Bone marrow (tissue), 2 donors: Measurements from ENCODE around the gene SECTM1.

ENCODE experiments used
- DNase-seq, 2 donors: peaks; one replicate each; lab custom pipeline; 2025; lab: John Stamatoyannopoulos, UW

Gene SECTM1

DNA sequence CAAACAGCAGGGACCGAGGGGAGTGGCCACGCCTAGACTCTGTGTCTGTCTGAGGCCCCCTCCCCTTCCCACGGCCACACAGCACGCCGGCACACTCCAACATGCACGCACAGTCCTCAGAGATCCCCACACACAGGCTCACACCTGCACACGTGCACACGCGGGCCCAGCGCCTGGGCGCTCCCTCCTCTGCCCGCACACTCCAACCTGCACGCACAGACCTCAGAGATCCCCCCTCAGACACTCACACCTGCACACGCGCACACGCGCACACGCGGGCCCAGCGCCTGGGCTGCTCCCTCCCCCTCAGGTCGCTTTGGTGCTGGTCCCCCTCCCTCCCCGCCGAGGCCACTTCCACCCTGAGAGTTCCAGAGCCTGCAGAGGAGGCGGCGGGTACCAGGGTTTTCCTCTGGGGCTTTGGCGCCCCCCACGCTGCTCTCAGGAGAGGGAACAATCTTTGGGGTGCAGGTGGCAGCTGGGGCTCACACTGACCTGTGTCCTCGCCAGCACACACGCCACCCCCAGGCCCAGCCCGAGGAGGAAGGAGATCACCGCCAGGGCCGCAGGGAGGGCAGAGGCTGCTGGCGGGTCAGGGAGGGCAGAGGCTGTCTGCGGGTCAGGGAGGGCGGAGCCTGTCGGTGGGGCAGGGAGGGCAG is 17.7 kb downstream of the SECTM1 start:
- no peak for DNase-seq

DNA sequence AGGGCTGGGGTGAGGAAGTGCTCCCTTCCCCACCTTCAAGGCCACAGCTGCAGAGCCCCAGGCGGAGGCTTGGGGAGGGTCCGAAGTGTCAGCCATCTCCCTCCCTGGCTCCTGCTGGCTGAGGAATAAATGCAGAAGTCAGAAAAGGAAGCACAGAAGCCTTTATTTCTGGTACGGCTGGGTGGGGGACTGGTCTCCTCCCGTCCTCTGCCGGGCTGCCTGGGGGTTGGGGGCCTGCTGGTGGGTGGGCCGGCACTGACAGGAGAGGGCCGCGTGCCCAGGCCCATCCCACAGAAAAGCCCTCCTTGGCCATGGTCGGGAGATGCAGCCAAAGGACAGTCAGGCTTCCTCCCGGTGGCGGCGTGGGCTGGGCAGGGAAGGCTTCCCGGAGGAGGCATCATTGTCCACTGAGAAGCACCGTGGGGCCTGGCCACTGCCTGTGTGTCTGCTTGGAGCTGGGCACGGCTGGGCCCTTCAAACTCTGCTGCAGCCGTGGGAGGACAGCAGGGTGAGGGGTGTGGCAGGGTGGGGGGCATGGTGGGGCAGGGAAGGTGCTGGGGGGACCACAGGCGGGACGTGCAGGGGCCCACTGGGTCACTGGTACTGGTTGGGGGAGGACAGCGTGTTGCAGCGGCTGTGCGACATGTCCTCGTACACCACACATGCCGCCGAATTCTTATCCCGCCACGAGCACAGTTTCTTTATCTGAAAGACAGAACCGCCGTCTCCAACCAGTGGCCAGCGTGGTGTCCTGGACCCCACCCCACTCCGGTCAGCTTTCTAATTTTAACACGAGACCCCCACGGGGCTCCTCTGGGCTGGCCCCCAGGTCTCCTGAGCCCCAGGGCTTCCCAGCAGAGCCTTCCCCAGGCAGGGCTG is 18.6 kb downstream of the SECTM1 start:
- no peak for DNase-seq

- DNase-seq: no peak
These were observed 19.4 kb downstream of the SECTM1 start for GRCh38 chr17:82314012-82314726.

DNA sequence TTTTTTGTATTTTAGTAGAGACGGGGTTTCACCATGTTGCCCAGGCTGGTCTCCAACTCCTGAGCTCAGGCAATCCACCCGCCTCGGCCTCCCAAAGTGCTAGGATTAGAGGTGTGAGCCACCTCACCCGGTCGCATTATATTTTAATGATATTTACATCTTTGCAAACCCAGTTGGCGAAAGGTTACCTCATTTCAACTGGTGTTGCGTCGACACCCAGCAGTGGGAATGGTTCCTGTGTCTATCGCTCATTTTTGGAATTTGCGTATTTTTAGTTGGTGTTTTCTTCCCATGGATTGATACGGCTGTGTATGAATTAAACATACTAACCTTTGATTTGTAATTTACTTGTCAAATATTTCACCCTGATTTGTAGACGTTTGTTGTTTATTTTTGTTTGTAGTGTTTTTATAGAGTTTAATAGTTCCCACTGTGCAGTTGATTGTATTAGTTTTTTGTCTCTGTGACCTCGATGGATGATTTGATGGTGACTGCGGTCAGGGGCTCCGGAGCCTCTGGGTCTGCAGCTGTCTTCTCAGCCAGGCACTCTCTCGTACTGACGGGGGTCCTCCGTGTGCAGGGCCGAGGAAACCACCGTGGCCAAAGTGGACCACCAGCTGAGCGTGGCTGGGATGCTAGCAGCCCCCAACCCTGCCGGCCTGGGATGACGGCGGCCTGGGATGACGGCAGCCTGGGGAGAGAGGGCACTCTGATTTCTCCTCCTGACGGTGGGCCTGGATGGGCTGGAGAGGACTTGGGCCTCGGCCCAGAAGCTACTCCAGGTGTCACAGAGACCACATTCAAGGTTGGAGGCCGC is 20.2 kb downstream of the SECTM1 start:
- DNase-seq: no peak

- no peak for DNase-seq
These were observed 21.6 kb downstream of the SECTM1 start for GRCh38 chr17:82311971-82312370.

DNA sequence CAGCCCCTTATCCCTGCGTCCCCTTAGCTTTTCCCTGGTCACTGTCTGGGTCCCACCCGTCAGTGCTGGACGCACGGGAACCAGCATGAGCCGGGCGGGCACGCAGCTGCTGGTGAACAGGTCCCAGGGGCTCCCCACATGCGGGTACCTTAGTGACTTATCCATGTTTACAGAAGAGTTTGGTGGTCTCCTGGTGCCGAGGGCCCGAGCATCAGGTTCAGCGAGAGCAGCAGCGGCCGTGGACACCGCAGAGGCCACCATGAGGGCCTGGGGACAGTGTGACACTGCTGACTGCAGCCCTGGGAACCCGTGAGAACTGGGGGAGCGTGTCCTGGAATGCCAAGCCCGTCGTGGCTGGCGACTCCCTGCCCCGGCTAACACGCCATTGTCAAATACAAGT is 22.7 kb downstream of the SECTM1 start:
- DNase-seq: no peak

DNA sequence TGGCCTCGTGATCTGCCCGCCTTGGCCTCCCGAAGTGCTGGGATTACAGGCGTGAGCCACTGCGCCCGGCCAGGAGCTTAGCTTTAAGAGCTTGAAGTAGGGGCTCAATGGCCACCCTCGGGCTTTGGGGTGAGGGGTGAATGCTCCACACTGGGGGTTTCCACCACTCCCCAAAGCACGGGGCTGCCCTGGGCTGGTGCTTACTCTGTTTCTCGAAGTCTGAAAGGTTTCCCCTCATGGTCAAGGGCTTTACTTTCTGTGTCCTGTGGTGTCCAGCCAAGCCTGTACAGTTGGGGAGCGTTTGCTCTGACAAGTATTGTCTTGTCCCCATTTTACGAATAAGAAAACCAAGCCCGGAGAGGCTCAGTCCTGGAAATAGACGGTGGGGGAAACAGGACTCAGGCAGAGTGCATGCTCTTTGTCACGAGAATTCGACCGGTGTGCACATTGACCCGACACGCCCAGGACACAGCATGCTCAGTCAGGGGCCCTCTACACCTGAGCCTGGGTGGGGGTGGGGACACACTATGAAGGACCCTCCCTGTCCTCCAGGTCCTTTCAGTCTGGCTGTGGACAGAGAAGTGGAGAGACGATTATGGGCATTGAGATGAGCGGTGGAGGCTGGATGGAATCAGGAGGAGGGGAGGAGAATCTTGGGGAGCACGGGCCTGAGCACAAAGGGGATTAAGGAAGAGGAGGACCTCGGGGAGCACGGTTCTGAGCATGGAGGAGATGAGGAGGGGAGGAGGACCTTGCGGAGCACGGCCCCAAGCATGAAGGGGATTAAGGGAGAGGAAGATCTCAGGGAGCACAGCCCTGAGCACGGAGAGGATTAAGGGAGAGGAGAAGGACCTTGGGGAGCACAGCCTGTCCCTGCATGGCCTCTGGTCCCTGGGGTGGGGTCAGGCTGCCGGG is 23.7 kb downstream of the SECTM1 start:
- DNase-seq: no peak

- DNase-seq: peak in 1 of 2 donors; percentile 23
These were observed 27.8 kb downstream of the SECTM1 start for GRCh38 chr17:82305727-82306300.

GRCh38 chr17:82304826-82305726 is 28.5 kb downstream of the SECTM1 start:
- no peak for DNase-seq

DNA sequence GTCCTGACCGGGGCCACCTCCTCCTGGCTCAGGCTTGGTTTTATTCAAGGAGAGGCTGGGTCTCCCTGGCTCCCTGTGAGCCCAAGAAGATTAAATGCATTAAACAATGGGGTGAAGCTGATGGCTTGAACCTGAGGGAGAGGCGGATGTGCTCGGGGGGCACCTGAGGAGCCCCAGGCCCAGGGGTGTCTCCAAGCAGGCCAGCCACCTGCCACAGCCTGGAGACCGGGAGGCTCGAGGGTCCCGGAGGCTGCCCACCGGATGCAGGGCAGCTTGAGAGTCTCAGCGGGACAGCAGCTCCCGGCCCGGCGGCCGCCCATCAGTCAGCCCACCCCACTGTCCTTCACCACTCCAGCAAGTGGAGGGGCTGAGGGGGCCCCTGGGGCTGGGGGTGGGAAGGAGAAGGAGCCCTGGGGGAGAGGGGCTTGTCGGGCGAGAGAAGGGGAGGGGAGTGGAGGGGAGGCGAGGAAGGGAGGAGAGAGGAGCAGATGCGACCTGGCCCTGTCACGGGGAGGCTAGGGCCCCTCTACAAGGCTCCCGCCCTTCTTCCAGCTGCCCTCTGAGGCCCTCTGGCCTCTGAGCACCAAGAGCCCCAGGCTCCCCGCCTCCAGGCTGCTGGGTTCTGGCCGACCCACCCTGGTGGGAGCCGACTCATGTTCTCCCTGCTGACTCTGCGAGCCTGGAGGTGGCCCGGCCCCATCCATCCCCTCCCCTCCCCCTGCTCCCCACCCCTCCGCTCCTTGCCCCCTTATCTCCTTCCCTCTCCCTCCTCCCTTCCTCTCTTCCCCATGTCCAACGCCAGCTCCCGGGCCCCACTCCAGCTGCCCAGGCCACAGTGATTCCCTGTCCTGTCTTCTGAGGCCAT is 29.4 kb downstream of the SECTM1 start:
- no peak for DNase-seq

DNA sequence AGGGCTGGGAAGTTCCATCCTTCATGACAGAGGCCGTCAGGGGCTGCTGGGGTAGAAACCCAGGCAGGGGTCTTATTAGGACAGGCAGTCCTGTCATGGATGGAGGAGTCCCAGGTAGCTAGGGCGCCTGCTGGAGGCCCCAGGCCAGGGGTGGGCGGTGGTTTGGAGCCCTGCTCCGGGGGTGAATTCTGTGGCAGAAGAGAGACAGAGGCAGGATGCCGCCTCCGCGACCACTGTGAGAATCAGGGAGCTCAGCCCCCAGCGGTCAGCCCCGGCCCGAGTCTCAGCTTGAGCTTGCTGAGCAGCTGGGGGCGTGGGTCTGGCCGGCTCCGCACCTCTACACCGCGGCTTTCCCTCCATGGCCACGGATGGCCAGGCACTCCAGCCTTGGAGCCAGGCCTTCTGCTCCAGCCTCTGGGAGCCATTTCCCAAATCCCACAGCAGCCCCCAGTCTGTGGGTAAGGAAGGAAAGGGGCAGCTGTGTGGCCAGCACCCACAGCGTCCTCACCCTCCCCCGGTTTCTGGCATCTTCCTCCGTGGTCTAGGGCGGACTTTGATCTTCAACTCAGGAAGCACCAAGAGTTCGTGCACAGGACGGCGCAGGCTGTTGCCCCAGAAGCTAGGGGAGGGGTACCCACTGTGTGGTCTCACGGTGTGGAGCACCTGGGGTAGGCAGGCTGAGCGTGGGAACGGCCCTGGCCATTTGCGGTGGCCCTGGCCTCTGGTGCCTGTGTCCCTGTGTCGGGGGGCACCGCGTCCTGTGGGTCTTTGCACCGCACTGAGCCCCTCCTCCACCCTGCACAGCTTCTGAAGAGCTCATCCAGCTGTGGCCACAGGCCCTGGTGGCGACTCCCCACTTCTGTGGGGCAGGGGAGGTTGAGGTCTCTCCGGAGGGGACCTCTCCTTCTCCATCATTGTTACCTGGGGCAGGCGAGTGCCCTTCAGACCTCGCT is 30.3 kb downstream of the SECTM1 start:
- DNase-seq: no peak

DNA sequence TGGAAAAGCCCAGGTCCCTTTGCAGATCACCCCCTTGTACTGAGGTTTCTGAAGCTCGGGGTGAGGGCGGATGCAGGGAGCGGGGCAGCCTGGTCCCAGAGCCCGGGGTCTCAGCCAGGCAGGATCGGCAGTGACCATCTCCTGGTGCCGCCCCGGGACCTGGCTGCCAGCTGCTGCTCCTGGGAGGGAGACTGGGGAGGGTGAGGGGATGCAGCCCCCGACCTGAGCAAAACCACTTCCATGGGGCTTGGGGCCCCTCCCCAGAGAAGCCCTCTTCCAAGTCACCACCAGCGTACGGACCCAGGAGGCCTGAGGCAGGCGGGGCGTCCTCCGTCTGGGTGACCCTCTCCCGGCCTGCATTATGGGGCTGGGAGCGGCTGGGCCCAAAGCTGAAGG is 31.0 kb downstream of the SECTM1 start:
- no peak for DNase-seq

DNA sequence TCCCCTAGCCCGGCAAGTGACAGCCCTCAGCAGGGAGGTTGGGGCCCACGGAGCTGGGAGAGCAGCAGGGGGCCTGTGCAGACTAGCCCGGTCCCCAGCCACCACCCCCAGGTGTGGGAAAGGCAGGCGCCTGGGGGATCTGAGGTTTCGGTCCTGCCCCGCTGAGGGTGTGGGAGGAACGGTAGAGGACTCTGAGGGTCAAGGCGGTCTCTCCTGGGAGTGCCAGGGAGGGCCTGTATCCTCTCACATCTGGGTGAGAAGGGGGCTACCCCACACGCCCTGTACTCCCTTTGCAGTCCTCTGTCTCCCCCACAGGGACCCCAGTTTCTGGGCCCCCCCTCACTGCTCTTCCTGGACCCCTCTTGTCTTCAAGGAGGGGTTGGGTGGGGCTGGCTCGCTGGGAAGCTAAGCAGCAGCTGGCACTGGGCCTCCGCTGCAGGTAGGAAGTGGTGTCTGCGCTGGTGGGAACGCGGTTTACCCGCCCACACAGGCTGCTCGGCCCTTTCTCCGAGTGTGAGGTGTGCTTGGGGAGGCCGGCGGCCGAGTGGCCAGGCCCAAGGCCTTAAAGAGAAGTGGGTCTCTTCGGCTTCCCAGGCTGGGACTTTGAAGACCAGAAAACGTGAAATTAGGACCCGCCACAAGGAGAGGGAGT is 31.5 kb downstream of the SECTM1 start:
- DNase-seq: no peak

- no peak for DNase-seq
These were observed 32.2 kb downstream of the SECTM1 start for GRCh38 chr17:82301300-82301915.

- peak; percentile 35 to 51 for DNase-seq
These were observed 32.8 kb downstream of the SECTM1 start for GRCh38 chr17:82300707-82301270.

DNA sequence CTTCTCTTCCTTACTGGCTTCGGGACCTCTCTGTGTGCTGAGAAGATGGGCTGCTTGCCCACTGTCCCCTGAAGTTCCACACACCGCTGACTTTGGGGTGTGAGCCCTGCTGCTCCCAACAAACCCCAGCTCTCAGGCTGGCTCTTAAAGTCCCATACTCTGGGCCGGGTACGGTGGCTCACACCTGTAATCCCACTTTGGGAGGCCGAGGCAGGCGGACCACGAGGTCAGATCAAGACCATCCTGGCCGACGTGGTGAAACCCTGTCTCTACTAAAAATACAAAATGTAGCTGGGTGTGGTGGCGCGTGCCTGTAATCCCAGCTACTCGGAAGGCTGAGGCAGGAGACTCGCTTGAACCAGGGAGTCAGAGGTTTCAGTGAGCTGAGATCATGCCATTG is 33.3 kb downstream of the SECTM1 start:
- no peak for DNase-seq
